Pancreas (tissue), 10 donors: ENCODE results near the gene DENND1B. TPM values are rescaled to one million over a fixed set of nuclear protein-coding genes. Genes with fewer than 3 reads are reported as not detected.
A peak's percentile ranks its signal among the peaks of the same experiment; 100 is the strongest.

Experiments used
- ATAC-seq, 4 donors: fragments of 200-7000 bp; cut with Tn5 transposase; one replicate each; pipeline versions ENCODE4 v1.8.0 to v1.9.1; 2020; ENCODE audit warnings: mild to moderate bottlenecking in 4 of 4, moderate library complexity in 4 of 4
- DNase-seq, 6 donors: peaks; one replicate each; pipeline ENCODE4 v3.0.0-alpha.2; 2020
- FAIRE-seq: peaks from 2 replicates; lab custom pipeline; 2012; peaks lifted over from hg19 to GRCh38; lab: Jason Lieb, UNC
- H3K27ac ChIP-seq, 4 donors: fragments of 200-600 bp; sonication (generic); 1 replicate in 3 of 4; 2 replicates in 1 of 4; pipeline versions ENCODE4 v1.5.0 to v1.8.0; 2020
- H3K27me3 ChIP-seq, 4 donors: fragments of 200-600 bp; one replicate each; pipeline ENCODE4 v1.8.0; 2021
- H3K36me3 ChIP-seq, 3 donors: fragments of 200-600 bp; sonication (generic) in 1 of 3; one replicate each; pipeline versions ENCODE4 v1.5.0 to v1.8.0; 2020 to 2021
- H3K4me1 ChIP-seq, 3 donors: fragments of 200-600 bp; one replicate each; pipeline ENCODE4 v1.8.0; 2021
- H3K4me3 ChIP-seq, 4 donors: fragments of 200-600 bp; sonication (generic) in 2 of 4; one replicate each; pipeline versions ENCODE4 v1.5.0 to v1.8.0; 2020 to 2021
- H3K9me3 ChIP-seq, 4 donors: fragments of 200-600 bp; one replicate each; pipeline ENCODE4 v1.8.0; 2021
- WGBS, 2 donors: extraction: QIAGEN DNeasy Blood & Tissue Kit; methylation state at CpG; one replicate each; pipeline ENCODE4 v1.1.7; 2013; 5-methylcytosine and 5-hydroxymethylcytosine counted together
- intact Hi-C, 3 donors: fragments of 100-400 bp; cut with DNase I; formaldehyde crosslinking; loops; one replicate each; pipeline versions ENCODE4 v1.11.1 to v1.14.2; 2022
- polyA plus RNA-seq, 2 donors: library from polyadenylated mRNA; stranded (reverse); fragments of 200-250 nt; gene quantifications; one replicate each; pipeline ENCODE4 v1.2.3, GENCODE V29; 2013
- total RNA-seq, 6 donors: library from RNA; stranded (reverse); fragmentation: NEBNext Ultra II Directional in 4 of 6; extraction: Animal tissue kit (Norgen Biotek cat#: 25700) in 4 of 6; gene quantifications; one replicate each; pipeline versions ENCODE4 v1.2.1 to v1.2.4, GENCODE V29; 2021 to 2023
- TF ChIP-seq, protein P1 (sequence below), 4 donors: fragments of 200-600 bp; sonication (generic) in 3 of 4; IDR thresholded peaks; one replicate each; pipeline versions ENCODE4 v1.5.0 to v1.8.0; 2021; ENCODE audit warnings: antibody characterized with exemption in 4 of 4
- donor health status: healthy with polysubstance abuse.
- donor health status: DM: no; HTN: no; CAD: no; lungs with moderate emphysema.
- donor health status: DM: no; HTN: no; CAD: no.
- donor health status: control.
- donor health status: control.
- donor health status: Bipolar disorder and iron deficiency.
- donor health status: DM: yes; HTN: yes; CAD: no.
- donor health status: DM: no; HTN: no; CAD: no.
- donor health status: DM: no; HTN: no; CAD: no.
- donor health status: DM: yes; HTN: yes; CAD: no.

The DENND1B gene
- total and polyA plus RNA-seq, 8 donors: 3.1 to 16.8 (median 11.1) TPM

DNA sequence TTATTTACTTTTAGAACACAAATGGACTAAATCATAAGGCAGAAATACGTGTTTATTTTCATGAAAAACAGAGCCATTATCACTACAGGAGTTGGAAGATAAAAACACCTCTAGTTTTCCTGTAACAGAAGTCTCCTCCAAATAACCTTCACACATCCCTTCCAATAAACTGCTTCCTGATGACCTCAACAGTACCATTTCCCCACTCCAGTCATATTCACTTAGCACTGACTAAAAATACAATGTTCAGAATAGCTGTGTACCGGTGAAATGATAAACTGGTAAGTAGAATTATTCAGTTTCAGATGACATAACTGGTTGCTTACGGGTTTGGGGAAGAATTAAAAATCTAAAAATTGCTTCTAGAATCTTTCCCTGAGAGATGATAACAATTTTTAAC lies 137.9 kb downstream of the DENND1B start:
- TF ChIP-seq, protein P1, sequence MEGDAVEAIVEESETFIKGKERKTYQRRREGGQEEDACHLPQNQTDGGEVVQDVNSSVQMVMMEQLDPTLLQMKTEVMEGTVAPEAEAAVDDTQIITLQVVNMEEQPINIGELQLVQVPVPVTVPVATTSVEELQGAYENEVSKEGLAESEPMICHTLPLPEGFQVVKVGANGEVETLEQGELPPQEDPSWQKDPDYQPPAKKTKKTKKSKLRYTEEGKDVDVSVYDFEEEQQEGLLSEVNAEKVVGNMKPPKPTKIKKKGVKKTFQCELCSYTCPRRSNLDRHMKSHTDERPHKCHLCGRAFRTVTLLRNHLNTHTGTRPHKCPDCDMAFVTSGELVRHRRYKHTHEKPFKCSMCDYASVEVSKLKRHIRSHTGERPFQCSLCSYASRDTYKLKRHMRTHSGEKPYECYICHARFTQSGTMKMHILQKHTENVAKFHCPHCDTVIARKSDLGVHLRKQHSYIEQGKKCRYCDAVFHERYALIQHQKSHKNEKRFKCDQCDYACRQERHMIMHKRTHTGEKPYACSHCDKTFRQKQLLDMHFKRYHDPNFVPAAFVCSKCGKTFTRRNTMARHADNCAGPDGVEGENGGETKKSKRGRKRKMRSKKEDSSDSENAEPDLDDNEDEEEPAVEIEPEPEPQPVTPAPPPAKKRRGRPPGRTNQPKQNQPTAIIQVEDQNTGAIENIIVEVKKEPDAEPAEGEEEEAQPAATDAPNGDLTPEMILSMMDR (IDR thresholded peaks at IDR 0.05): no peak
- DNase-seq (no peak), ATAC-seq (peak; percentile 43 to 57 (median 52)), FAIRE-seq (no peak)
- Histone ChIP-seq H3K36me3 (peaks cover 0 to 6% (median 2%) of the 10 kb centered on the region in 3 donors), H3K9me3 (no peaks in the 10 kb centered on the region), H3K27me3 (no peaks in the 10 kb centered on the region), H3K27ac (no peak overlapping the region), H3K4me3 (no peak overlapping the region), H3K4me1 (no peaks in the 10 kb centered on the region)
- WGBS, 2 donors: 52 to 60% methylated on average over 3 of the region's 3 CpGs
- intact Hi-C loops: no loop called here

DNA sequence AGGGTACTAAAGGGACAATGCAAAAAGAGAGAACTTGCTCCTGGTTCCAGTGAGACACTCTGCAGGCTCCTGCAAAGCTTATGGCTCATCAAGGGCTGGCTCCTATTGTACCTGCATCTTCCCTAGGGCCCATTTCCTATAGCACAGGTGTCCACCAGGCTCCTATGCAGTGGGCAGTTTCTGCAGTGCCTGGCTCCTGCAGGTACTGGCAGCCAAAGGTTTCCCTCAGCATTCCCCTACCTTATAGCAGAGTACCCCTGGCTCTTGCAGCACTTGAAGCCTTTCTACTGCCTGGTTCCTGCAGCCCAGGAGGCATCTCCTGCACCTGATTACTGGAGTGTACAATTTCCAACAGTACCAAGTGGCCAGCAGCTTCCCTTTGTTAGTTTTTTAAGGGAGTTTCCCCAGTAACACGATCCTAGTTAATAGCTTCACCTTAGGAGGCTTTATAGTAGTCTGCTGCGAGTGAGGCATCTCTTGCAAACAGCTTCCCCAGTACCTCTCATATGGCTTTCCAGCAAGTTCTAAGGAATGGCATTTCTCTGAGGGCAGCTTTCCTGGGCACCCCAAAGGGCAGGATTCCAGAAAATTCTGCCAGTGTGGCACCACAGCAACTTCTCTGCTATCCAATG lies 141.7 kb downstream of the DENND1B start:
- H3K36me3 ChIP-seq: peaks cover 0 to 2% (median 0%) of the 10 kb centered on the region in 3 donors
- no peak for ATAC-seq
- no peaks in the 10 kb centered on the region for H3K9me3 ChIP-seq
- WGBS, 2 donors: 90% methylated on average over 2 of the region's 2 CpGs
- H3K27ac ChIP-seq: no peak overlapping the region
- FAIRE-seq: no peak
- intact Hi-C loops: no loop called here
- H3K4me3 ChIP-seq: no peak overlapping the region
- H3K4me1 ChIP-seq: no peaks in the 10 kb centered on the region
- DNase-seq: no peak
- no peaks in the 10 kb centered on the region for H3K27me3 ChIP-seq
- TF ChIP-seq, protein P1 (IDR thresholded peaks at IDR 0.05): no peak

DNA sequence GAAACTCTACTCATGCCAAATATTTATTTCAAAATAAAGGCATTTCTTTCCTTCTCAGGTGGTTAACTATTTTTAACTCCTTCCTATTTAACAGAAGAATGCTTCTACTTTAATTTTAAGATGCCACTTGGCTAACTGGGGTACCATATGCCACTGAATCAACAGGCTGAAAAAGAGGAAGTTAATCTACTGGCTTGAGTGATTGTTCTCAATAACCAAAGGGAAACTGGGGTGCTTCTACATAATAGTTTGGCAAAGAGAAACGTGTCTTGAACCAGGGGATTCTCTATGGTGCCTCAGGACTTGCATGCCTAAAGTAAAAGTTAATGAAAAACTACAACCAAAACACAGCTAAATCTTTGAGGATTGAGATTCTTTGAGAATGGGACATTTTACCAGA lies 142.6 kb downstream of the DENND1B start:
- WGBS, 2 donors: 76 to 87% methylated on average over 1 of the region's 1 CpG
- Histone ChIP-seq H3K4me3 (no peak overlapping the region), H3K27ac (no peak overlapping the region), H3K9me3 (no peaks in the 10 kb centered on the region), H3K4me1 (no peaks in the 10 kb centered on the region), H3K27me3 (no peaks in the 10 kb centered on the region), H3K36me3 (peaks cover 0 to 2% (median 0%) of the 10 kb centered on the region in 3 donors)
- ATAC-seq: no peak
- TF ChIP-seq, protein P1 (IDR thresholded peaks at IDR 0.05): no peak
- intact Hi-C loops: no loop called here
- no peak for FAIRE-seq
- no peak for DNase-seq

DNA sequence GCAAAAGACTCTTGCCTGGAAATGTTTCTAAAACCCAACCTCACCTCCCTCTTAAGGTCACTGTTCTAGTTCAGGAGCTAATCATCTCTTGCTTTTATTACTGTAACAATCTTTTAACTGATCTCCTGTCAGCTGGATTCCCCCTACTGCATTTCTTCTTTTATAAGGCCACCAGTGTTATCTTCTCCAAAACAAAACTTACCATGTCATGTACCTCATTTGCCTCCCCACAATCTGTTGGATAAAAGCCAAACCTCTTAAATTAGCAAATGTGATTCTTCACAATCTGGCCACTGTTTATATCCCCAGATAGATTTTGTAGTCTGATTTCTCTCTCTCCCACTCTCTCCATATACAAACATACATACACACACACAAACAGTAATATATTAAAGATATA lies 143.3 kb downstream of the DENND1B start:
- TF ChIP-seq, protein P1 (IDR thresholded peaks at IDR 0.05): no peak
- H3K27ac ChIP-seq: no peak overlapping the region
- intact Hi-C loops: no loop called here

DNA sequence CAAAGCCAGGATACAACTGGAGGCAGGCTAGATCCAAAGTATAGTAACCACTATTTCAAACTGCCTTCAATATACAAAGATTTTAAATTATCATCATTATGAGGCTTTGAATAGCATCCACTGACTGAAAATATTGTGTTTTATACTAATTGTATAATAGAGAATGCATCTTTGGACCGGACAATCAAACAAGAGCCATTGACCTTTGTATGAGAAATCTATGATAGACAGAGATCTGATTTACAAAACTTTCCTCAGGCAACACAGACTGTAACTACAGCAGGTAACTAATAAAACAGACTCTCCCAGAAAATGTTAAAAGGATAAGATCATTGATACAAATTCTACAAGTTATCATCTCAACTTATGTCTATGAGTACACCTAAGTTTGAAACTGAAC lies 152.9 kb downstream of the DENND1B start:
- Histone ChIP-seq H3K36me3 (no peaks in the 10 kb centered on the region), H3K4me3 (no peak overlapping the region), H3K4me1 (peaks cover 0 to 9% (median 0%) of the 10 kb centered on the region in 3 donors), H3K27ac (no peak overlapping the region), H3K9me3 (no peaks in the 10 kb centered on the region), H3K27me3 (no peaks in the 10 kb centered on the region)
- WGBS, 2 donors: 84 to 88% methylated on average over 1 of the region's 1 CpG
- TF ChIP-seq, protein P1 (IDR thresholded peaks at IDR 0.05): no peak
- intact Hi-C loops: no loop called here
- no peak for FAIRE-seq
- no peak for ATAC-seq
- DNase-seq: no peak

More for the DNA sequence above, 143.3 kb downstream of the DENND1B start:
- Histone ChIP-seq H3K36me3 (peaks cover 0 to 2% (median 0%) of the 10 kb centered on the region in 3 donors), H3K4me1 (no peaks in the 10 kb centered on the region), H3K9me3 (no peaks in the 10 kb centered on the region), H3K4me3 (no peak overlapping the region), H3K27me3 (no peaks in the 10 kb centered on the region)
- DNase-seq: no peak
- ATAC-seq: no peak
- no peak for FAIRE-seq
